HepG2 (cell line): ENCODE measurements around the gene SOX9. TPM values are rescaled to one million over a fixed set of nuclear protein-coding genes. Genes with fewer than 3 reads are reported as not detected.

Source experiments
- LCORL ChIP-seq, 2 experiments: fragments of 450-650 bp in 1 of 2; sonication (generic) in 1 of 2; formaldehyde crosslinking in 1 of 2; IDR thresholded peaks; 2 replicates each; pipeline versions ENCODE4 v1.5.0 to v1.6.1; 2017 to 2020; ENCODE audit warnings: antibody characterized with exemption in 1 of 2, missing genetic modification reagents in 1 of 2
- NCOA1 ChIP-seq: sonication (generic); formaldehyde crosslinking; IDR thresholded peaks from 2 replicates; pipeline ENCODE4 v1.9.0; 2021; ENCODE audit warnings: missing genetic modification reagents
- RFX3 ChIP-seq: IDR thresholded peaks from 2 replicates; pipeline ENCODE4 v1.6.1; 2016; ENCODE audit warnings: missing biosample characterization, missing genetic modification reagents
- ZMAT3 ChIP-seq: sonication (generic); formaldehyde crosslinking; conservative IDR thresholded peaks from 2 replicates; pipeline ENCODE4 v1.7.0; 2021; ENCODE audit warnings: missing genetic modification reagents
- ZNF510 ChIP-seq: sonication (generic); formaldehyde crosslinking; IDR thresholded peaks from 2 replicates; pipeline ENCODE4 v1.4.0; 2020; ENCODE audit warnings: low read depth, mild to moderate bottlenecking, missing genetic modification reagents
- ZNF546 ChIP-seq: sonication (generic); formaldehyde crosslinking; conservative IDR thresholded peaks from 2 replicates; pipeline ENCODE4 v1.8.1; 2023; ENCODE audit warnings: mild to moderate bottlenecking, missing genetic modification reagents
- ZNF678 ChIP-seq: sonication (generic); formaldehyde crosslinking; IDR thresholded peaks from 2 replicates; pipeline ENCODE4 v1.4.0; 2020; ENCODE audit warnings: mild to moderate bottlenecking, missing genetic modification reagents
- ZNF879 ChIP-seq: sonication (generic); formaldehyde crosslinking; IDR thresholded peaks from 2 replicates; pipeline ENCODE4 v1.8.1; 2023; ENCODE audit warnings: missing genetic modification reagents
- ZNF891 ChIP-seq: sonication (generic); formaldehyde crosslinking; IDR thresholded peaks from 2 replicates; pipeline ENCODE4 v1.5.0; 2020; ENCODE audit warnings: mild to moderate bottlenecking, missing genetic modification reagents
- ZSCAN31 ChIP-seq: sonication (generic); formaldehyde crosslinking; IDR thresholded peaks from 2 replicates; pipeline ENCODE4 v1.5.0; 2020; ENCODE audit warnings: low read depth, mild to moderate bottlenecking, missing genetic modification reagents
- polyA plus RNA-seq, 8 experiments: library from polyadenylated mRNA; depleted of rRNA in 3 of 8; stranded (reverse) in 7 of 8; unstranded in 1 of 8; fragments of >200 nt; fragmentation: Illumina TruSeq in 4 of 8; extraction: Trizol in 4 of 8; gene quantifications; 2 replicates each; pipeline versions ENCODE4 v1.2.1 to v1.2.3, GENCODE V29; 2011 to 2016; ENCODE audit warnings: low read depth in 4 of 8, missing spikeins in 1 of 8, mixed read lengths in 1 of 8; ENCODE audit not compliant: insufficient read depth in 1 of 8
- total RNA-seq, 5 experiments: library from RNA; depleted of rRNA; stranded (reverse); fragments of >200 nt; fragmentation: Illumina TruSeq; extraction: Trizol; gene quantifications; 2 replicates each; pipeline ENCODE4 v1.2.3, GENCODE V29; 2016; ENCODE audit warnings: low read depth in 1 of 5
- TF ChIP-seq, protein P1 (sequence below): sonication (generic); formaldehyde crosslinking; IDR thresholded peaks from 2 replicates; pipeline ENCODE4 v1.4.0; 2020; ENCODE audit warnings: mild to moderate bottlenecking, missing genetic modification reagents
- TF ChIP-seq, protein P2 (sequence below): sonication (generic); formaldehyde crosslinking; IDR thresholded peaks from 2 replicates; pipeline ENCODE4 v1.4.0; 2020; ENCODE audit warnings: missing genetic modification reagents, borderline replicate concordance
- TF ChIP-seq, protein P3 (sequence below): IDR thresholded peaks from 2 replicates; pipeline ENCODE4 v1.6.1; 2016; ENCODE audit warnings: low read depth, borderline replicate concordance
- TF ChIP-seq, protein P4 (sequence below): sonication (generic); formaldehyde crosslinking; IDR thresholded peaks from 2 replicates; pipeline ENCODE4 v1.4.0; 2020; ENCODE audit warnings: missing genetic modification reagents

SOX9 gene
- total and polyA plus RNA-seq, 2 of the 13 experiments (the other 11 are each of a cell fraction or from before 2014, with no cell fraction given), result 16.1 to 27.6 TPM

DNA sequence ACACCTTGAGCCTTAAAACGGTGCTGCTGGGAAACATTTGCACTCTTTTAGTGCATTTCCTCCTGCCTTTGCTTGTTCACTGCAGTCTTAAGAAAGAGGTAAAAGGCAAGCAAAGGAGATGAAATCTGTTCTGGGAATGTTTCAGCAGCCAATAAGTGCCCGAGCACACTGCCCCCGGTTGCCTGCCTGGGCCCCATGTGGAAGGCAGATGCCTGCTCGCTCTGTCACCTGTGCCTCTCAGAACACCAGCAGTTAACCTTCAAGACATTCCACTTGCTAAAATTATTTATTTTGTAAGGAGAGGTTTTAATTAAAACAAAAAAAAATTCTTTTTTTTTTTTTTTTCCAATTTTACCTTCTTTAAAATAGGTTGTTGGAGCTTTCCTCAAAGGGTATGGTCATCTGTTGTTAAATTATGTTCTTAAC lies 4.4 kb downstream of the SOX9 start (continued):
- TF ChIP-seq, protein P1, sequence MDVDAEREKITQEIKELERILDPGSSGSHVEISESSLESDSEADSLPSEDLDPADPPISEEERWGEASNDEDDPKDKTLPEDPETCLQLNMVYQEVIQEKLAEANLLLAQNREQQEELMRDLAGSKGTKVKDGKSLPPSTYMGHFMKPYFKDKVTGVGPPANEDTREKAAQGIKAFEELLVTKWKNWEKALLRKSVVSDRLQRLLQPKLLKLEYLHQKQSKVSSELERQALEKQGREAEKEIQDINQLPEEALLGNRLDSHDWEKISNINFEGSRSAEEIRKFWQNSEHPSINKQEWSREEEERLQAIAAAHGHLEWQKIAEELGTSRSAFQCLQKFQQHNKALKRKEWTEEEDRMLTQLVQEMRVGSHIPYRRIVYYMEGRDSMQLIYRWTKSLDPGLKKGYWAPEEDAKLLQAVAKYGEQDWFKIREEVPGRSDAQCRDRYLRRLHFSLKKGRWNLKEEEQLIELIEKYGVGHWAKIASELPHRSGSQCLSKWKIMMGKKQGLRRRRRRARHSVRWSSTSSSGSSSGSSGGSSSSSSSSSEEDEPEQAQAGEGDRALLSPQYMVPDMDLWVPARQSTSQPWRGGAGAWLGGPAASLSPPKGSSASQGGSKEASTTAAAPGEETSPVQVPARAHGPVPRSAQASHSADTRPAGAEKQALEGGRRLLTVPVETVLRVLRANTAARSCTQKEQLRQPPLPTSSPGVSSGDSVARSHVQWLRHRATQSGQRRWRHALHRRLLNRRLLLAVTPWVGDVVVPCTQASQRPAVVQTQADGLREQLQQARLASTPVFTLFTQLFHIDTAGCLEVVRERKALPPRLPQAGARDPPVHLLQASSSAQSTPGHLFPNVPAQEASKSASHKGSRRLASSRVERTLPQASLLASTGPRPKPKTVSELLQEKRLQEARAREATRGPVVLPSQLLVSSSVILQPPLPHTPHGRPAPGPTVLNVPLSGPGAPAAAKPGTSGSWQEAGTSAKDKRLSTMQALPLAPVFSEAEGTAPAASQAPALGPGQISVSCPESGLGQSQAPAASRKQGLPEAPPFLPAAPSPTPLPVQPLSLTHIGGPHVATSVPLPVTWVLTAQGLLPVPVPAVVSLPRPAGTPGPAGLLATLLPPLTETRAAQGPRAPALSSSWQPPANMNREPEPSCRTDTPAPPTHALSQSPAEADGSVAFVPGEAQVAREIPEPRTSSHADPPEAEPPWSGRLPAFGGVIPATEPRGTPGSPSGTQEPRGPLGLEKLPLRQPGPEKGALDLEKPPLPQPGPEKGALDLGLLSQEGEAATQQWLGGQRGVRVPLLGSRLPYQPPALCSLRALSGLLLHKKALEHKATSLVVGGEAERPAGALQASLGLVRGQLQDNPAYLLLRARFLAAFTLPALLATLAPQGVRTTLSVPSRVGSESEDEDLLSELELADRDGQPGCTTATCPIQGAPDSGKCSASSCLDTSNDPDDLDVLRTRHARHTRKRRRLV (CRISPR knock-in tag), result no peak
- no peak for TF ChIP-seq ZMAT3 (CRISPR knock-in tag)
- TF ChIP-seq ZNF678 (CRISPR knock-in tag), result no peak
- TF ChIP-seq, protein P2, sequence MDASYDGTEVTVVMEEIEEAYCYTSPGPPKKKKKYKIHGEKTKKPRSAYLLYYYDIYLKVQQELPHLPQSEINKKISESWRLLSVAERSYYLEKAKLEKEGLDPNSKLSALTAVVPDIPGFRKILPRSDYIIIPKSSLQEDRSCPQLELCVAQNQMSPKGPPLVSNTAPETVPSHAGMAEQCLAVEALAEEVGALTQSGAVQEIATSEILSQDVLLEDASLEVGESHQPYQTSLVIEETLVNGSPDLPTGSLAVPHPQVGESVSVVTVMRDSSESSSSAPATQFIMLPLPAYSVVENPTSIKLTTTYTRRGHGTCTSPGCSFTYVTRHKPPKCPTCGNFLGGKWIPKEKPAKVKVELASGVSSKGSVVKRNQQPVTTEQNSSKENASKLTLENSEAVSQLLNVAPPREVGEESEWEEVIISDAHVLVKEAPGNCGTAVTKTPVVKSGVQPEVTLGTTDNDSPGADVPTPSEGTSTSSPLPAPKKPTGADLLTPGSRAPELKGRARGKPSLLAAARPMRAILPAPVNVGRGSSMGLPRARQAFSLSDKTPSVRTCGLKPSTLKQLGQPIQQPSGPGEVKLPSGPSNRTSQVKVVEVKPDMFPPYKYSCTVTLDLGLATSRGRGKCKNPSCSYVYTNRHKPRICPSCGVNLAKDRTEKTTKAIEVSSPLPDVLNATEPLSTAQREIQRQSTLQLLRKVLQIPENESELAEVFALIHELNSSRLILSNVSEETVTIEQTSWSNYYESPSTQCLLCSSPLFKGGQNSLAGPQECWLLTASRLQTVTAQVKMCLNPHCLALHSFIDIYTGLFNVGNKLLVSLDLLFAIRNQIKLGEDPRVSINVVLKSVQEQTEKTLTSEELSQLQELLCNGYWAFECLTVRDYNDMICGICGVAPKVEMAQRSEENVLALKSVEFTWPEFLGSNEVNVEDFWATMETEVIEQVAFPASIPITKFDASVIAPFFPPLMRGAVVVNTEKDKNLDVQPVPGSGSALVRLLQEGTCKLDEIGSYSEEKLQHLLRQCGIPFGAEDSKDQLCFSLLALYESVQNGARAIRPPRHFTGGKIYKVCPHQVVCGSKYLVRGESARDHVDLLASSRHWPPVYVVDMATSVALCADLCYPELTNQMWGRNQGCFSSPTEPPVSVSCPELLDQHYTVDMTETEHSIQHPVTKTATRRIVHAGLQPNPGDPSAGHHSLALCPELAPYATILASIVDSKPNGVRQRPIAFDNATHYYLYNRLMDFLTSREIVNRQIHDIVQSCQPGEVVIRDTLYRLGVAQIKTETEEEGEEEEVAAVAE (CRISPR knock-in tag), result 0 out of 2 replicates have a peak, but pooled peaks have one; percentile 33
- TF ChIP-seq ZNF879 (CRISPR knock-in tag), result no peak
- TF ChIP-seq NCOA1, result no peak
- TF ChIP-seq LCORL (IDR thresholded peaks at IDR 0.05), result no peak
- TF ChIP-seq LCORL (CRISPR knock-in tag; IDR thresholded peaks at IDR 0.05), result peak; percentile 55; the same call in 1 of the 2 replicates
- TF ChIP-seq, protein P3, sequence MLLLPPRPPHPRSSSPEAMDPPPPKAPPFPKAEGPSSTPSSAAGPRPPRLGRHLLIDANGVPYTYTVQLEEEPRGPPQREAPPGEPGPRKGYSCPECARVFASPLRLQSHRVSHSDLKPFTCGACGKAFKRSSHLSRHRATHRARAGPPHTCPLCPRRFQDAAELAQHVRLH (CRISPR knock-in tag), result peak; percentile 42; the same call in 1 of the 2 replicates
- TF ChIP-seq ZSCAN31 (CRISPR knock-in tag), result no peak
- no peak for TF ChIP-seq RFX3 (CRISPR knock-in tag)
- TF ChIP-seq ZNF546 (CRISPR knock-in tag), result no peak
- TF ChIP-seq ZNF510 (CRISPR knock-in tag), result 0 out of 2 replicates have a peak, but pooled peaks have one; percentile 68
- TF ChIP-seq ZNF891, result no peak
- TF ChIP-seq, protein P4, sequence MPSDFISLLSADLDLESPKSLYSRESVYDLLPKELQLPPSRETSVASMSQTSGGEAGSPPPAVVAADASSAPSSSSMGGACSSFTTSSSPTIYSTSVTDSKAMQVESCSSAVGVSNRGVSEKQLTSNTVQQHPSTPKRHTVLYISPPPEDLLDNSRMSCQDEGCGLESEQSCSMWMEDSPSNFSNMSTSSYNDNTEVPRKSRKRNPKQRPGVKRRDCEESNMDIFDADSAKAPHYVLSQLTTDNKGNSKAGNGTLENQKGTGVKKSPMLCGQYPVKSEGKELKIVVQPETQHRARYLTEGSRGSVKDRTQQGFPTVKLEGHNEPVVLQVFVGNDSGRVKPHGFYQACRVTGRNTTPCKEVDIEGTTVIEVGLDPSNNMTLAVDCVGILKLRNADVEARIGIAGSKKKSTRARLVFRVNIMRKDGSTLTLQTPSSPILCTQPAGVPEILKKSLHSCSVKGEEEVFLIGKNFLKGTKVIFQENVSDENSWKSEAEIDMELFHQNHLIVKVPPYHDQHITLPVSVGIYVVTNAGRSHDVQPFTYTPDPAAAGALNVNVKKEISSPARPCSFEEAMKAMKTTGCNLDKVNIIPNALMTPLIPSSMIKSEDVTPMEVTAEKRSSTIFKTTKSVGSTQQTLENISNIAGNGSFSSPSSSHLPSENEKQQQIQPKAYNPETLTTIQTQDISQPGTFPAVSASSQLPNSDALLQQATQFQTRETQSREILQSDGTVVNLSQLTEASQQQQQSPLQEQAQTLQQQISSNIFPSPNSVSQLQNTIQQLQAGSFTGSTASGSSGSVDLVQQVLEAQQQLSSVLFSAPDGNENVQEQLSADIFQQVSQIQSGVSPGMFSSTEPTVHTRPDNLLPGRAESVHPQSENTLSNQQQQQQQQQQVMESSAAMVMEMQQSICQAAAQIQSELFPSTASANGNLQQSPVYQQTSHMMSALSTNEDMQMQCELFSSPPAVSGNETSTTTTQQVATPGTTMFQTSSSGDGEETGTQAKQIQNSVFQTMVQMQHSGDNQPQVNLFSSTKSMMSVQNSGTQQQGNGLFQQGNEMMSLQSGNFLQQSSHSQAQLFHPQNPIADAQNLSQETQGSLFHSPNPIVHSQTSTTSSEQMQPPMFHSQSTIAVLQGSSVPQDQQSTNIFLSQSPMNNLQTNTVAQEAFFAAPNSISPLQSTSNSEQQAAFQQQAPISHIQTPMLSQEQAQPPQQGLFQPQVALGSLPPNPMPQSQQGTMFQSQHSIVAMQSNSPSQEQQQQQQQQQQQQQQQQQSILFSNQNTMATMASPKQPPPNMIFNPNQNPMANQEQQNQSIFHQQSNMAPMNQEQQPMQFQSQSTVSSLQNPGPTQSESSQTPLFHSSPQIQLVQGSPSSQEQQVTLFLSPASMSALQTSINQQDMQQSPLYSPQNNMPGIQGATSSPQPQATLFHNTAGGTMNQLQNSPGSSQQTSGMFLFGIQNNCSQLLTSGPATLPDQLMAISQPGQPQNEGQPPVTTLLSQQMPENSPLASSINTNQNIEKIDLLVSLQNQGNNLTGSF (CRISPR knock-in tag), result no peak
